ENCODE measurements around the gene LRRC10B. TPM values are rescaled to one million over a fixed set of nuclear protein-coding genes. Genes with fewer than 3 reads are reported as not detected.
A peak's percentile ranks its signal among the peaks of the same experiment; 100 is the strongest.

The LRRC10B gene
- total and polyA plus RNA-seq, 7 experiments from 2014 or later = not detected

- intact Hi-C loops (cut with micrococcal nuclease) = no loop called here
These were observed 35.2 kb downstream of the LRRC10B start for GRCh38 chr11:61543606-61544306.

GRCh38 chr11:61544466-61544865 lies 35.9 kb downstream of the LRRC10B start:
- peaks cover 5 to 35% (median 15%) of the 10 kb centered on the region in 5 donors for H3K27me3 Mint-ChIP-seq
- Histone ChIP-seq H3K9me3 (ENCODE audit: control insufficient read depth in 2 of 3, low read length in 3 of 3) (no peaks in the 10 kb centered on the region), H3K27me3 (ENCODE audit: control insufficient read depth in 2 of 2, insufficient read depth in 2 of 2, low read length in 2 of 2) (no peaks in the 10 kb centered on the region), H3K4me3 (ENCODE audit: low read length) (no peak overlapping the region), H3K27ac (ENCODE audit: low read depth, low read length) (no peak overlapping the region), H3K36me3 (ENCODE audit: control insufficient read depth in 2 of 3, insufficient read depth in 3 of 3, low read length in 3 of 3) (no peaks in the 10 kb centered on the region), H3K4me1 (ENCODE audit: control insufficient read depth in 2 of 2, insufficient read depth in 2 of 2, low read length in 2 of 2) (no peaks in the 10 kb centered on the region)
- intact Hi-C loops (cut with micrococcal nuclease) = no loop called here
- ATAC-seq (no peak), DNase-seq (no peak)
- no peaks in the 10 kb centered on the region for H3K36me3 Mint-ChIP-seq
- H3K4me3 Mint-ChIP-seq = no peak overlapping the region
- ChIA-PET CTCF (no interaction called here), POLR2A (no interaction called here)
- H3K9me3 Mint-ChIP-seq = peaks cover 0 to 2% (median 0%) of the 10 kb centered on the region in 11 donors
- peaks cover 0 to 11% (median 0%) of the 10 kb centered on the region in 7 donors for H3K4me1 Mint-ChIP-seq
- H3K27ac Mint-ChIP-seq = no peak overlapping the region

More at GRCh38 chr11:61543606-61544306, 35.2 kb downstream of the LRRC10B start:
- H3K27me3 Mint-ChIP-seq = peaks cover 5 to 37% (median 15%) of the 10 kb centered on the region in 5 donors
- no peak for DNase-seq
- H3K27ac ChIP-seq (ENCODE audit: low read depth, low read length) = no peak overlapping the region
- ChIA-PET CTCF (no interaction called here), POLR2A (no interaction called here)
- peaks cover 0 to 14% (median 0%) of the 10 kb centered on the region in 7 donors for H3K4me1 Mint-ChIP-seq
- no peak overlapping the region for H3K4me3 Mint-ChIP-seq
- no peaks in the 10 kb centered on the region for H3K4me1 ChIP-seq (ENCODE audit: control insufficient read depth in 2 of 2, insufficient read depth in 2 of 2, low read length in 2 of 2)
- H3K27me3 ChIP-seq (ENCODE audit: control insufficient read depth in 2 of 2, insufficient read depth in 2 of 2, low read length in 2 of 2) = no peaks in the 10 kb centered on the region
- no peak overlapping the region for H3K27ac Mint-ChIP-seq
- no peak for ATAC-seq
- H3K9me3 Mint-ChIP-seq = peaks cover 0 to 2% (median 0%) of the 10 kb centered on the region in 11 donors
- no peaks in the 10 kb centered on the region for H3K36me3 ChIP-seq (ENCODE audit: control insufficient read depth in 2 of 3, insufficient read depth in 3 of 3, low read length in 3 of 3)
- H3K9me3 ChIP-seq (ENCODE audit: control insufficient read depth in 2 of 3, low read length in 3 of 3) = no peaks in the 10 kb centered on the region
- no peak overlapping the region for H3K4me3 ChIP-seq (ENCODE audit: low read length)
- H3K36me3 Mint-ChIP-seq = no peaks in the 10 kb centered on the region

- Mint-ChIP-seq H3K4me1 (peaks cover 0 to 11% (median 0%) of the 10 kb centered on the region in 7 donors), H3K27me3 (peaks cover 5 to 40% (median 15%) of the 10 kb centered on the region in 5 donors), H3K4me3 (no peak overlapping the region), H3K27ac (no peak overlapping the region), H3K9me3 (peaks cover 0 to 2% (median 0%) of the 10 kb centered on the region in 11 donors), H3K36me3 (no peaks in the 10 kb centered on the region)
- no peak for DNase-seq
- Histone ChIP-seq H3K27me3 (ENCODE audit: control insufficient read depth in 2 of 2, insufficient read depth in 2 of 2, low read length in 2 of 2) (no peaks in the 10 kb centered on the region), H3K4me1 (ENCODE audit: control insufficient read depth in 2 of 2, insufficient read depth in 2 of 2, low read length in 2 of 2) (no peaks in the 10 kb centered on the region), H3K36me3 (ENCODE audit: control insufficient read depth in 2 of 3, insufficient read depth in 3 of 3, low read length in 3 of 3) (no peaks in the 10 kb centered on the region), H3K27ac (ENCODE audit: low read depth, low read length) (no peak overlapping the region), H3K9me3 (ENCODE audit: control insufficient read depth in 2 of 3, low read length in 3 of 3) (no peaks in the 10 kb centered on the region), H3K4me3 (ENCODE audit: low read length) (no peak overlapping the region)
- intact Hi-C loops (cut with micrococcal nuclease) = no loop called here
- ChIA-PET CTCF (interaction anchor here (0.5 kb wide), 1 partner anchor 1572 kb away, joined by 3 read pairs; no protein-coding TSS in a partner anchor), POLR2A (no interaction called here)
- no peak for ATAC-seq
These were observed 36.8 kb downstream of the LRRC10B start for GRCh38 chr11:61545341-61545740.

GRCh38 chr11:61545921-61546320 lies 37.4 kb downstream of the LRRC10B start:
- ATAC-seq (no peak), DNase-seq (no peak)
- ChIA-PET POLR2A (no interaction called here), CTCF (no interaction called here)
- Mint-ChIP-seq H3K27ac (no peak overlapping the region), H3K4me3 (peak overlapping the region in 1 of 10 donors; percentile 31), H3K27me3 (peaks cover 5 to 40% (median 15%) of the 10 kb centered on the region in 5 donors), H3K36me3 (no peaks in the 10 kb centered on the region), H3K9me3 (peaks cover 0 to 2% (median 0%) of the 10 kb centered on the region in 11 donors), H3K4me1 (peaks cover 0 to 11% (median 0%) of the 10 kb centered on the region in 7 donors)
- no peaks in the 10 kb centered on the region for H3K36me3 ChIP-seq (ENCODE audit: control insufficient read depth in 2 of 3, insufficient read depth in 3 of 3, low read length in 3 of 3)
- H3K4me3 ChIP-seq (ENCODE audit: low read length) = no peak overlapping the region
- no peaks in the 10 kb centered on the region for H3K27me3 ChIP-seq (ENCODE audit: control insufficient read depth in 2 of 2, insufficient read depth in 2 of 2, low read length in 2 of 2)
- H3K4me1 ChIP-seq (ENCODE audit: control insufficient read depth in 2 of 2, insufficient read depth in 2 of 2, low read length in 2 of 2) = no peaks in the 10 kb centered on the region
- no peaks in the 10 kb centered on the region for H3K9me3 ChIP-seq (ENCODE audit: control insufficient read depth in 2 of 3, low read length in 3 of 3)
- intact Hi-C loops (cut with micrococcal nuclease) = no loop called here
- H3K27ac ChIP-seq (ENCODE audit: low read depth, low read length) = no peak overlapping the region

GRCh38 chr11:61546663-61547062 lies 38.1 kb downstream of the LRRC10B start:
- H3K27me3 Mint-ChIP-seq = peaks cover under 1 to 34% (median 12%) of the 10 kb centered on the region in 5 donors
- no peaks in the 10 kb centered on the region for H3K36me3 ChIP-seq (ENCODE audit: control insufficient read depth in 2 of 3, insufficient read depth in 3 of 3, low read length in 3 of 3)
- H3K9me3 Mint-ChIP-seq = peaks cover 0 to 2% (median 0%) of the 10 kb centered on the region in 11 donors
- no peaks in the 10 kb centered on the region for H3K36me3 Mint-ChIP-seq
- H3K4me1 Mint-ChIP-seq = peaks cover 0 to 9% (median 0%) of the 10 kb centered on the region in 7 donors
- ATAC-seq = no peak
- POLR2A ChIA-PET = no interaction called here
- CTCF ChIA-PET = no interaction called here
- no peaks in the 10 kb centered on the region for H3K4me1 ChIP-seq (ENCODE audit: control insufficient read depth in 2 of 2, insufficient read depth in 2 of 2, low read length in 2 of 2)
- H3K27me3 ChIP-seq (ENCODE audit: control insufficient read depth in 2 of 2, insufficient read depth in 2 of 2, low read length in 2 of 2) = no peaks in the 10 kb centered on the region
- H3K27ac ChIP-seq (ENCODE audit: low read depth, low read length) = no peak overlapping the region
- intact Hi-C loops (cut with micrococcal nuclease) = no loop called here
- no peak for DNase-seq
- H3K4me3 ChIP-seq (ENCODE audit: low read length) = no peak overlapping the region
- H3K9me3 ChIP-seq (ENCODE audit: control insufficient read depth in 2 of 3, low read length in 3 of 3) = no peaks in the 10 kb centered on the region
- no peak overlapping the region for H3K27ac Mint-ChIP-seq
- peak overlapping the region in 1 of 10 donors; percentile 31 for H3K4me3 Mint-ChIP-seq

GRCh38 chr11:61547246-61547645 lies 38.7 kb downstream of the LRRC10B start:
- ChIA-PET POLR2A (no interaction called here), CTCF (no interaction called here)
- H3K27me3 ChIP-seq (ENCODE audit: control insufficient read depth in 2 of 2, insufficient read depth in 2 of 2, low read length in 2 of 2) = no peaks in the 10 kb centered on the region
- Mint-ChIP-seq H3K4me1 (peaks cover 0 to 6% (median 0%) of the 10 kb centered on the region in 7 donors), H3K27me3 (peaks cover 0 to 33% (median 13%) of the 10 kb centered on the region in 5 donors), H3K27ac (no peak overlapping the region), H3K9me3 (peaks cover 0 to 2% (median 0%) of the 10 kb centered on the region in 11 donors), H3K4me3 (no peak overlapping the region), H3K36me3 (no peaks in the 10 kb centered on the region)
- DNase-seq (no peak), ATAC-seq (no peak)
- intact Hi-C loops (cut with micrococcal nuclease) = no loop called here
- no peaks in the 10 kb centered on the region for H3K36me3 ChIP-seq (ENCODE audit: control insufficient read depth in 2 of 3, insufficient read depth in 3 of 3, low read length in 3 of 3)
- no peak overlapping the region for H3K4me3 ChIP-seq (ENCODE audit: low read length)
- no peak overlapping the region for H3K27ac ChIP-seq (ENCODE audit: low read depth, low read length)
- no peaks in the 10 kb centered on the region for H3K4me1 ChIP-seq (ENCODE audit: control insufficient read depth in 2 of 2, insufficient read depth in 2 of 2, low read length in 2 of 2)
- H3K9me3 ChIP-seq (ENCODE audit: control insufficient read depth in 2 of 3, low read length in 3 of 3) = no peaks in the 10 kb centered on the region

GRCh38 chr11:61549177-61549576 lies 40.6 kb downstream of the LRRC10B start:
- Histone ChIP-seq H3K4me3 (ENCODE audit: low read length) (no peak overlapping the region), H3K27me3 (ENCODE audit: control insufficient read depth in 2 of 2, insufficient read depth in 2 of 2, low read length in 2 of 2) (no peaks in the 10 kb centered on the region), H3K36me3 (ENCODE audit: control insufficient read depth in 2 of 3, insufficient read depth in 3 of 3, low read length in 3 of 3) (no peaks in the 10 kb centered on the region), H3K27ac (ENCODE audit: low read depth, low read length) (no peak overlapping the region), H3K9me3 (ENCODE audit: control insufficient read depth in 2 of 3, low read length in 3 of 3) (no peaks in the 10 kb centered on the region), H3K4me1 (ENCODE audit: control insufficient read depth in 2 of 2, insufficient read depth in 2 of 2, low read length in 2 of 2) (no peaks in the 10 kb centered on the region)
- Mint-ChIP-seq H3K9me3 (peaks cover 0 to 2% (median 0%) of the 10 kb centered on the region in 11 donors), H3K36me3 (no peaks in the 10 kb centered on the region), H3K27ac (peak overlapping the region in 1 of 9 donors; percentile 33), H3K27me3 (peaks cover 15 to 48% (median 28%) of the 10 kb centered on the region in 5 donors), H3K4me3 (no peak overlapping the region), H3K4me1 (peaks cover 0 to 10% (median 5%) of the 10 kb centered on the region in 7 donors)
- CTCF ChIA-PET = no interaction called here
- intact Hi-C loops (cut with micrococcal nuclease) = no loop called here
- POLR2A ChIA-PET = no interaction called here
- ATAC-seq (no peak), DNase-seq (no peak)
